Esophagus squamous epithelium (tissue), 5 donors: Measurements from ENCODE around the gene HTR2B. TPM values are rescaled to one million over a fixed set of nuclear protein-coding genes. Genes with fewer than 3 reads are reported as not detected.

ENCODE experiments used
- DNase-seq: peaks from one replicate; lab custom pipeline; 2025; lab: John Stamatoyannopoulos, UW
- H3K27ac ChIP-seq, 4 donors: fragments of 200-600 bp; sonication (generic); one replicate each; pipeline ENCODE4 v1.5.1; 2016 to 2019; ENCODE audit warnings: mild to moderate bottlenecking in 1 of 4
- H3K27me3 ChIP-seq, 4 donors: fragments of 200-600 bp; sonication (generic); 1 replicate in 3 of 4; 2 replicates in 1 of 4; pipeline versions ENCODE4 v1.5.1 to v1.6.0; 2017 to 2021; ENCODE audit warnings: antibody characterized with exemption in 1 of 4
- H3K36me3 ChIP-seq, 3 donors: fragments of 200-600 bp; sonication (generic); one replicate each; pipeline ENCODE4 v1.5.1; 2016 to 2019
- H3K4me1 ChIP-seq, 3 donors: fragments of 200-600 bp; sonication (generic); one replicate each; pipeline ENCODE4 v1.5.1; 2017 to 2019
- H3K4me3 ChIP-seq, 4 donors: fragments of 200-600 bp; sonication (generic); 1 replicate in 3 of 4; 2 replicates in 1 of 4; pipeline ENCODE4 v1.5.1; 2016 to 2019; ENCODE audit warnings: mild to moderate bottlenecking in 2 of 4, moderate library complexity in 1 of 4
- H3K9me3 ChIP-seq, 3 donors: fragments of 200-600 bp; sonication (generic); one replicate each; pipeline ENCODE4 v1.5.1; 2016 to 2019
- CTCF ChIP-seq, 6 experiments: fragments of 450-650 bp in 4 of 6; fragments of 200-600 bp in 2 of 6; sonication (generic) in 2 of 6; IDR thresholded peaks; one replicate each; pipeline ENCODE4 v1.5.1; 2016 to 2019; ENCODE audit warnings: antibody characterized with exemption in 6 of 6, mild to moderate bottlenecking in 4 of 6, moderate library complexity in 4 of 6
- POLR2A ChIP-seq, 4 donors: fragments of 450-650 bp; IDR thresholded peaks; one replicate each; pipeline ENCODE4 v1.6.1; 2017; ENCODE audit warnings: antibody characterized with exemption in 4 of 4, mild to moderate bottlenecking in 4 of 4, moderate library complexity in 3 of 4
- WGBS, 2 donors: methylation state at CpG; one replicate each; pipeline ENCODE4 v1.1.5; 2018; 5-methylcytosine and 5-hydroxymethylcytosine counted together
- intact Hi-C: fragments of 100-400 bp; cut with DNase I; formaldehyde crosslinking; loops from one replicate; pipeline ENCODE4 v1.15.0; 2022
- small RNA-seq, 4 donors: library from RNA; depleted of rRNA; stranded (forward); fragments of <200 nt; gene quantifications; one replicate each; pipeline ENCODE3, GENCODE V24; 2016
- total RNA-seq, 4 donors: library from RNA; depleted of rRNA; stranded (reverse); fragments of >200 nt; gene quantifications; one replicate each; pipeline ENCODE4 v1.1.0, GENCODE V29; 2016
- donor health status: DM: yes; HTN: yes; CAD: no.

The HTR2B gene
- total RNA-seq, 4 donors from 2014 or later: 0.22 to 0.76 TPM; not detected in 2

GRCh38 chr2:231062776-231063175 is 62.1 kb downstream of the HTR2B start:
- intact Hi-C loops: no loop called here
- peaks cover 0 to 67% (median 25%) of the 10 kb centered on the region in 3 donors for H3K36me3 ChIP-seq
- H3K9me3 ChIP-seq: no peaks in the 10 kb centered on the region
- DNase-seq: no peak
- TF ChIP-seq POLR2A (IDR thresholded peaks at IDR 0.05) (no peak), CTCF (IDR thresholded peaks at IDR 0.05) (no peak)
- WGBS, 2 donors: 60 to 62% methylated on average over 3 of the region's 3 CpGs
- H3K27me3 ChIP-seq: no peaks in the 10 kb centered on the region
- H3K4me3 ChIP-seq: no peak overlapping the region
- H3K4me1 ChIP-seq: peaks cover 4 to 40% (median 20%) of the 10 kb centered on the region in 3 donors
- no peak overlapping the region for H3K27ac ChIP-seq

GRCh38 chr2:231059756-231060155 is 65.1 kb downstream of the HTR2B start:
- H3K36me3 ChIP-seq: peaks cover 0 to 37% (median 13%) of the 10 kb centered on the region in 3 donors
- H3K9me3 ChIP-seq: no peaks in the 10 kb centered on the region
- no peaks in the 10 kb centered on the region for H3K27me3 ChIP-seq
- no peak for DNase-seq
- H3K4me3 ChIP-seq: no peak overlapping the region
- H3K4me1 ChIP-seq: peaks cover 4 to 53% (median 27%) of the 10 kb centered on the region in 3 donors
- intact Hi-C loops: no loop called here
- 70 to 77% methylated on average over 2 of the region's 2 CpGs for WGBS, 2 donors
- TF ChIP-seq POLR2A (IDR thresholded peaks at IDR 0.05) (no peak), CTCF (IDR thresholded peaks at IDR 0.05) (no peak)
- H3K27ac ChIP-seq: peak overlapping the region in 1 of 4 donors; percentile 31

GRCh38 chr2:231058761-231059550 is 65.9 kb downstream of the HTR2B start:
- H3K36me3 ChIP-seq: peaks cover 0 to 29% (median 7%) of the 10 kb centered on the region in 3 donors
- H3K9me3 ChIP-seq: no peaks in the 10 kb centered on the region
- no peaks in the 10 kb centered on the region for H3K27me3 ChIP-seq
- intact Hi-C loops: no loop called here
- H3K4me1 ChIP-seq: peaks cover 4 to 53% (median 27%) of the 10 kb centered on the region in 3 donors
- no peak for TF ChIP-seq CTCF (IDR thresholded peaks at IDR 0.05)
- TF ChIP-seq POLR2A (IDR thresholded peaks at IDR 0.05): no peak
- H3K27ac ChIP-seq: peak overlapping the region in 2 of 4 donors; percentile 0 to 31
- H3K4me3 ChIP-seq: no peak overlapping the region
- 73 to 78% methylated on average over 4 of the region's 4 CpGs for WGBS, 2 donors
- DNase-seq: no peak

Small RNA genes lying within 50 kb of the gene (small RNA-seq; reads per million reads assigned to genes)
- gene RNU1-93P: 0 reads per million in 4 donors

Other genes starting within 250 kb of the HTR2B start
- under 1 TPM; 0.61 to 0.88 (median 0.78) TPM for gene GPR55, start 199.8 kb downstream of the HTR2B start, total RNA-seq
- gene SPATA3, start 128.9 kb downstream of the HTR2B start, total RNA-seq: not detected
- 1 to 10 TPM in 2 of 4 donors, under 1 TPM in 1, not detected in 1; 0.21 to 1.6 (median 1.1) TPM for gene C2orf72, start 87.5 kb downstream of the HTR2B start, total RNA-seq
- 100 to 1,000 TPM in 1 of 4 donors, 10 to 100 TPM in 3; 51.5 to 116 (median 67.9) TPM for gene PSMD1, start 68.2 kb downstream of the HTR2B start, total RNA-seq
- gene ARMC9, start 73.6 kb upstream of the HTR2B start, total RNA-seq: 10 to 100 TPM in 1 of 4 donors, 1 to 10 TPM in 3; 2.1 to 13.9 (median 3.9) TPM